ENCODE measurements around the gene IRS2.

DNA sequence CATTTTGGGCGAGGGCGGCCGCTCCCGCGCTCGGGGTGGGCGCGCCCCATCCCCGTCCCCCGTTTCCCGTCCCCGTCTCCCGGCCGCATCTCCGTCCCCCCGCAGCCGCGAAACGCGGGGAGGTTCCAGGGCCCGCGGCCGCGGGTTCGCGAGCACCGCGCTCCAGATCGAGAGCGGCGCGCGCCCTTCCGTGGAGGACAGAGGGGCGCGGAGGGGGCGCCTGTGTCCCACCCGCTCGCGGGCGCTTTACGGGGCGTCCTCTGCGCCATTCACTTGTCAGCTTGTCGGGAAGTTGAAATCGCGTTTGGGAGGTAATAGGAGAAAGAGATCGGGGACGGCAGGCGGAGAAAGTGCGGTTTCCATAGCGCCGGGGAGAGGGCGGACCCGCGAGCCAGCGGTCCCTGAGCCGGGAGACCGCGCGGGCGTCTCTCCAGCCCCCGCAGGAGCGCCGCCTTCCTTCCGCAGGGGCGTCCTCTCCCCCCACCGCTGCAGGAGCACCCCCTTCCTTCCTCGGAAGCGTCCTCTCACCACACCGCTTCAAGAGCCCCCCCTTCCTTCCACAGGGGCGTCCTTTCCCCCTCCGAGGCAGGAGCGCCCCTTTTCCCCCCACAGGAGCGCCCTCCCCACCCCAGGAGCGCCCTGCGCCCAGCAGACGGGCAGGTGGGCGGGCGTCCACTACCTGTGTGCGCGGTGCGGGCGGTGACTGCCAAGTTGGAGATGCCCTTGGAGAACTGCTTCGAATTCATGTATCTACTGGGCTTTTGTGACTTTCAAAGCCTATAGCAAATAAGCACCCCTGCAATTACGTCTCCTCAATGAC is 962 bp upstream of the IRS2 start:
- TF ChIP-seq CTCF (IDR thresholded peaks at IDR 0.05) = no peak
- no peak for TF ChIP-seq POLR2A (IDR thresholded peaks at IDR 0.05)
